HL-60/S4 treated with retinoic acid at 250 ng/mL for 4 days and 3 days (cell line): ENCODE results near the gene MRPS21.

ENCODE experiments used
- in situ Hi-C: fragments of 300-500 bp; cut with MboI; formaldehyde crosslinking; loops from 2 replicates; pipeline ENCODE4 v1.7.0; 2022; ENCODE audit warnings: low sequenced_read_pairs

The MRPS21 gene

DNA sequence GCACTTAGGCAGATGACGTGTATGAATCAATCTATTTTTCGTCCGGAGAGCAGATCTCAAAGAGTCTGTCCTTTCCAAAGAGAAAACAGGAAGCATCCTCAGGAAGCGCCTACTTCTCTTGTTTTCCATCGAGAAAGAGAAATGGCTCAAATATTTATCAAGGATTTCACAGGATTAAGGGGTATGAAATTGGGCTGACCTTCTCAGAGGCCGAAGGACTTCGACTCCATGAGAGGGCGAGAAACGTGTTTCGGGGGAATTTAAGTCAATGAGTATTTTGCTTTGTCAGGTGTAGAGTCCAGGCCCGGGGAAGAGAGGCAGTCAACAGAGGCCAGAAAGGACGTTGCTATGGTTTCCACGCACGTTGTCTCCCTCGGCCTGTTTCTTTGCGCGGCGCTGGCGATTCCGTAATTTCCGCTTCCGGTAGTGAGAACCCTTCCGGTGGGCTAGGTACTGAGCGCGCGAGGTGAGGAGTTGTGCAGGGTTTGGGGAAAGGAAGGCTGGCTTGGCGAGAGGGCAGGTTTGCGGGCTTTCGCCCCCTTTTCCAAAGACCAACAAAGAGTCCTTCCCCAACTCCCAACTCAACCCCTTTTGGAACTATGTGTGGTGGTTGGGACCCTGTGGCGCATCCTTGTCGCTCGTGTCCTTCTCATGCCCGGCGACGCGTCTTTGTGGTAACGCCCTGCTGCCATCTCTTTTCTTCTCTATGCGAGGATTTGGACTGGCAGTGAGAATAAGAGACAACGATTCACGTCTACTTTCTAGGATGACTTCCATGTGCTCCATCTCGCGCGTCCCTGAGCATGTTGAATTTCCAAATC is at the start of gene MRPS21:
Gene MRPS21 (plus strand): TSS at position 429 of the 821 bp plus-strand sequence. CDS start 506 bp downstream, outside the sequence.
- in situ Hi-C loops = no loop called here

DNA sequence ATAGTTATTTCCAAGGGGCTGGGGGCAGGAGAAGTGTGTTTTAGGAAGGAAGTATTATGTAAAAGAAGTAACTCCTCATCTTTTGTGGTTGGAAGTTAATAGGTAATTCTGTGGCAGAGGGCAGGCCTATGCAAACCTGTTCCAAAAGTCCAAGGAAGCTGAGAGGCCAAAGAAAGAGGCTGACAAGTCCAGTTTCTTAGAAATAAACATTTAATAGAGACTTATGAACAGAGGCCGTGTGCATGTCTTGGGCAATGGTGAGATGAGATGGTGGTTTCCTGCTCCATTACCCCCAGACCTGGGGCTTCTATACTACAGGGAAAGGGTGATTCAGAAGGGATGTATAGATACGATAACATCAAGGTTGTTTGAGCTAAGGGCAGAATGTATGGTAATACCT is 43.7 kb upstream of the MRPS21 start:
- in situ Hi-C loops = loop anchor here (10.0 kb wide), 1 partner anchor 305 kb away; no protein-coding TSS in a partner anchor

DNA sequence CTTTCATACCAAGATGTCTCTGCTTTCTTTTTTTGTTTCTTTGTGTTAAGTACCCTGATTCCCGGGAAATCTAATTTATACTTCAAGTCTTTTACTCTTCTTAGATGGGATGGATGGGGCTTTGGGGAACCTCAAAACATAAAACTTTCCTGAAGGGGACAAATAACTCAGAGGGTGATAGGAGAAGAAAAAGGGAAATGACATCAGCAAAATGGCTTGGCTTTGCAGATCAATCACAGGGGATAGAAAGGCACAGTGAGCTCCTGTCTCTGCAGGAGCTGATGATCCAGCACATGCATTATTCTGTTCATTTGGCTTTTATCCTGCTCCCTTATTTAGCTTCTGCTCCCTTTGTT is 37.5 kb upstream of the MRPS21 start:
- in situ Hi-C loops = loop anchor here (10.0 kb wide), 1 partner anchor 299 kb away; no protein-coding TSS in a partner anchor

DNA sequence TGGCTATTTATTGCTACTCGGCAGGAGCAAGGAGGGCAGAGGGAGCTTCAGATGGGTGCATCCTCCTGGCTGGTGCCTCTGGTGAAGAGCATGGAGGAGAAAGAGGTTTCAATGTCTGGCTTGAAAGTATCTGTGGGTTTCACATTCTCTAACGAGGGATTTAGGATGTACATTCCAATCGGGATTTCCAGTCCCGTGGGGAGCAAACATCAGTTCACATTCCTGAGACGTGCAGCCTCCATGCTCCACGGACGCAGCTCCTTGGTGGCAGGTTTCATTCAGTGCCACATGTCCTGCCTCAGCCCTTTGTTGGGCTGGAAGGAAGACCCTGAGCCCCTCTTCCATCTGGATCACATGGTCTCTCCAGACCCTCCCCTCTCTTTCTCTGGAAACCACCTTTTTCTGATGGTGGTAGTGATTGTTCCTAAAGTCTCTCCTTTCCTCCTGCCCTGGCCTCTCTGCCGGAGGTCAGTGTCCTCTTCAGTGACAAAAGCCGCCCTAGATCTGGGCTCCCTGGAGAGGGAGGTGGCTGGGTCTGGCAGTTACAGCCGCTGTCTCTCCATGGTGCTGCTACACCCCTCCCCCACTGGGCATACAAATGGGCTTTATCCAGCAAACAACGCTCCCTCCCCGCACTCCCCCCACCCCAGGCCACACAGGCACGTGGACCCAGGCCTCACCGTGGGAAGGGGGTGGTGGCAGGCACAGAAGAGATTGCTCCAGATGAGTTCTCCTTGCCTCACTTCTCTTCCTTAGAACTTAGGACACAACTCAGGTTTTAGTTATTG is 36.9 kb upstream of the MRPS21 start:
- in situ Hi-C loops = loop anchor here (10.0 kb wide), 1 partner anchor 298 kb away; no protein-coding TSS in a partner anchor

DNA sequence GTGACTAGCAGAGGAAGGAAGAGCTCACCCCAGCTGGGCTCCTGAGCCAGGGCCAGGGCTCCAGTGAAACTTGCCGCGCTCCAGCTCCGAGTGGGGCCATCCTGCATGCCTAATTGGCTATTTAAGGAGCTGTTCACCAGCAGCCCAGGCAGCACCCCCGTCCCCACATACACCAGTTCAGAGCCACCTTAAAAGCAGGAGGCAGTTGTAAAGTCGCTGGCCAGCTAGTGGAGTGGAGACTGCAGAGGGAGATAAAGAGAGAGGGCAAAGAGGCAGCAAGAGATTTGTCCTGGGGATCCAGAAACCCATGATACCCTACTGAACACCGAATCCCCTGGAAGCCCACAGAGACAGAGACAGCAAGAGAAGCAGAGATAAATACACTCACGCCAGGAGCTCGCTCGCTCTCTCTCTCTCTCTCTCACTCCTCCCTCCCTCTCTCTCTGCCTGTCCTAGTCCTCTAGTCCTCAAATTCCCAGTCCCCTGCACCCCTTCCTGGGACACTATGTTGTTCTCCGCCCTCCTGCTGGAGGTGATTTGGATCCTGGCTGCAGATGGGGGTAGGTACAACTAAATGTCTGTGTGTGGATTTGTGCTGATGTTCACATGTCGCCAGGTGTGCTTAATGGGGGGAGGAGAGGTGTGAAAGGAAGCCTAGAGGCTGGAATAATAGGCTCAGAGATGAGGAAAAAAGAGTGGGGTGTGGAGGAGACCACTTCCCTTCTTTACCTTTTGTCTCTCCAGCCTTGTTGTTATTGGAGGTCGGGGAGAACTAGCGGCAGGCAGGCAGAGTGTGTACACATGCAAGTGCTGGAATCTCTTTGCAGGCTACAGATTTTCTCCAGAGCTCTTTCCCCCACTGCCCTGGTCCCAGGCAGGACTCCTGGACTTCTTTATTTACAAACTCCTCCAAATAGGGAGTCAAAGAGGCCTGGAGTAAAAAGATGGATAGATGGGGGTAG is 35.8 kb upstream of the MRPS21 start, which contains the start of gene CA14:
Gene CA14 (plus strand): TSS at position 151 of the 962 bp plus-strand sequence. CDS start 355 bp downstream, at position 506.
- in situ Hi-C loops = loop anchor here (10.0 kb wide), 1 partner anchor 297 kb away; no protein-coding TSS in a partner anchor

DNA sequence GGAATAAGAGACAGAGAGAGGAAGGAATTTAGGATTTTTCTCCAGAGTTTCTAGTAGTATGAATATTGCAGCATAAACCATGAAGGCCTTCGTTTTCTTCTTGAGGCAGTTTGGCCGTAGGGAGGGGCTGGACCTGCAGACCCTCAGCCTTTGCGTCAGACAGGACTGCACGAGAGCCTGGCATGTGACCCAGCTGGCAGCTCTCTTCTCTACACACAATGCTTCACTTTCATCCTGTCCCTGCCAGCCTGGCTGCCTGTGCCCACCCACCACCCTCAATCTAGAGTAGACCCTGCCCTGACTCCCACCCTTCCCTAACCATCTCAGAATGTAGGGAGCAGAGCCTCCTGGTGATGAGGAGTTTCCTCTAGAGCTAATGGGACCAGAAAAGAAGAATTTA is 34.4 kb upstream of the MRPS21 start:
- in situ Hi-C loops = loop anchor here (10.0 kb wide), 1 partner anchor 296 kb away; no protein-coding TSS in a partner anchor

DNA sequence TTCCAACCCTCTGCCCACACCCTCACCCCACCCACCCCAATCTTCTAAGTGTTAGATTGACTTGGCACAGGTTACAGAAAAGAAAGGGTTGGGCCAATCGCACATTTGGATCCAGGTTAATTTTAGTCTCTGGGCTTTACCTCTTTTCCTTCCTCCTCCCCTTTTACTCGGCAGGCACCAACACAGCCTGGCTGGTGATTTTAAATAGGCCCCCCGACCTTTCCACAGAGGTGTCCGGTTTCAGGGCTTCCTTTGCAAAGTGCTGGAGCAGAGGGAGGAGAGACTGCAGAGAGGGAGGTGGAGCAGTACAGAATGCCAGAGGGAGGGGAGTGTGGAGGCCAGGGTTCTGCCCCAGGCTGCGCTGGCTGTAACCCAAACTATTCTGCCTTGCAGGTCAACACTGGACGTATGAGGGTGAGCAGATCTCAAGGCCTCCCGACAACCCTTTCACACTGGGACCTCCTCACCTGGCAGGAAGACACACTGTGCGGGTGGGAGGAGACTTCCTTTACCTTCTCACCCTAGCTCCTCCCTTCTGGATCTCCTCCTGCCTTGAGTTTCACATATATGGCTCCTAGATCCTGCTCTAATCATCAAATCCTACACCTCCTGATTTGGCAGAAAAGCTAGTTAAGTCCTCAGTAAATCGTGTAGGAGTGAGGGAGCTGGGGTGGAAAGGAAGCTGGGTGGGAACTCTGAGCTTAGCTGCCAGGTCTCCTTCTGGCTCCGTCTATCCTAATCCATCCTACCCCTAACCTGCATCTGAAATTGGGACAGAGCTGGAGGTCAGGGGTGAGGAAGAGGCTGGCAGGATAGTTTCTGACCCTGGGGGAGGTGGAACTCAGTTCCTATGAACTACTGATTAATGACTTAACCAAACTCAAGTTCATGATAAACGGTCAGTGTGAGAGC is 33.6 kb upstream of the MRPS21 start:
- in situ Hi-C loops = loop anchor here (10.0 kb wide), 1 partner anchor 295 kb away; no protein-coding TSS in a partner anchor

DNA sequence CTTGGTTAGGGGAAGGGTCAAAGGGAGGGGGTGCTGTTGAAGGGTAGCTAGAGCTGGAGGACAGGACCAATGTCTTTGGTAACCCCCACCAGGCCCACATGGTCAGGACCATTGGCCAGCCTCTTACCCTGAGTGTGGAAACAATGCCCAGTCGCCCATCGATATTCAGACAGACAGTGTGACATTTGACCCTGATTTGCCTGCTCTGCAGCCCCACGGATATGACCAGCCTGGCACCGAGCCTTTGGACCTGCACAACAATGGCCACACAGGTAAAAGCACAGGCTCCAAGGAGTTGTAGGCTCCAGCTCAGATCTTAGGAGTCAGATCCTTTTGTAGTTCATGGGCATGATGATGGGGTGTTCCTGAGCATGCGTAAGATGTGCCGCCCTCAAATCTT is 32.3 kb upstream of the MRPS21 start:
- in situ Hi-C loops = no loop called here

DNA sequence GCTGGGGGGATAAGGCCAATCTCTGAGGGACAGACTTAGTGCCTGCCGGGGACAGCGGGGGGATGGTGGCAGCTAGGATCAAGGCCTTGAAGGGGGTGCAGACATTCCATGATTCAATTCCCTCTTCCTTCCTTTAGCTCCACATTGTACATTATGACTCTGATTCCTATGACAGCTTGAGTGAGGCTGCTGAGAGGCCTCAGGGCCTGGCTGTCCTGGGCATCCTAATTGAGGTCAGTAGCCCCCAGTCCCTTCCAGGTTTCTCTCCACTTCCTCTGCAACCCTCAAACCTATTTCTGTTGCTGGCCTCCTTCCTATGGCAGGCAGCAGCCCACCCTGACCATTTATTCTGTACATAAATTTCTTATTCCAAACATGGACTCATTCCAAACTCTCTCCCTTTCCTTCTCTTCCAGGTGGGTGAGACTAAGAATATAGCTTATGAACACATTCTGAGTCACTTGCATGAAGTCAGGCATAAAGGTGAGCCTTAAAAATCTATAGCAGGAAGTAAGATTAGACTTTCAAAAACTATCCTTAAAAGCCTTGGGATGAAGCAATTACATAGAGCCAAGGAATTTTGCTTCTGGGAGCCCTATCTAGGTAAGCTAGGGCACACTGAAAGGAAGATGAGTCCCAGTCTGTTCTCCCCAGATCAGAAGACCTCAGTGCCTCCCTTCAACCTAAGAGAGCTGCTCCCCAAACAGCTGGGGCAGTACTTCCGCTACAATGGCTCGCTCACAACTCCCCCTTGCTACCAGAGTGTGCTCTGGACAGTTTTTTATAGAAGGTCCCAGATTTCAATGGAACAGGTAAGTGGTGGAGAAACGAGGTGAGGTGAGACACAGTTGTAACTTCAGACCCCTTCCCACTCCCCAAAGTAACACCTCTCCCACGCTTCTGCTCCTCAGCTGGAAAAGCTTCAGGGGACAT is 31.0 kb upstream of the MRPS21 start:
- in situ Hi-C loops = no loop called here

DNA sequence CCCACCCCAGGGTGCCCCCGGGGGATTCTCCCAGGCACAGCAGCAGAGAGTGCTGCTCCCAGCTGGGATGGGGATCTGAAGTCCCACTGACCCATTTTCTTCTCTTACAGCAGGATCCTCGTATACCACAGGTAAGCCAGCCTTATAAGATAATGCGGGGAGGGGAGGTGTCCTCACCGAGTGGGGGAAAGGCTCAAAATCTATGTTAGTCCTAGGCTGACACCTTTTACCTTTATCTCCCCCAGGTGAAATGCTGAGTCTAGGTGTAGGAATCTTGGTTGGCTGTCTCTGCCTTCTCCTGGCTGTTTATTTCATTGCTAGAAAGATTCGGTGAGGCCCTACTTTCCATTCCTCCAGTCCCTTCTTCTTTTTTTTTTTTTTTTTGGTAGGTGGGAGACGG is 30.1 kb upstream of the MRPS21 start:
- in situ Hi-C loops = no loop called here

DNA sequence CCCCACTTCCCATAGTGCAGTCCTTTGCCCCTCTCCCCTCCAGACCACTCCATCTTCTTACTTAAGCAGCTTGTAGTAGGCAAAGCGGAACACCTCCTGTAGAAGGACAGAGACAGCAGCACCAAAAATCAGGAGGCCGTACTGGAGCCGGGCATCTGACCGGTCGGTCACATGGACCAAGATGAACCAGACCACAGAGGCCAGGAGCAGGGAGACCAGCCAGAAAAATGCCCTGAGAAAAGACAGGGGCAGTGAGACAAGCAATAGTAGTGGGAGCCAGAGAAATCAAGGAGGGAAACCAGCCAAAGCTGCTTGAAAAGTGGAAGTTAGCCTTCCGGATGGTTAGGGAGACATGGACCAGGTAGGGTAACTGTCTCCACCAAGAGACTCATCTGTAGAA is 25.8 kb upstream of the MRPS21 start:
- in situ Hi-C loops = no loop called here

DNA sequence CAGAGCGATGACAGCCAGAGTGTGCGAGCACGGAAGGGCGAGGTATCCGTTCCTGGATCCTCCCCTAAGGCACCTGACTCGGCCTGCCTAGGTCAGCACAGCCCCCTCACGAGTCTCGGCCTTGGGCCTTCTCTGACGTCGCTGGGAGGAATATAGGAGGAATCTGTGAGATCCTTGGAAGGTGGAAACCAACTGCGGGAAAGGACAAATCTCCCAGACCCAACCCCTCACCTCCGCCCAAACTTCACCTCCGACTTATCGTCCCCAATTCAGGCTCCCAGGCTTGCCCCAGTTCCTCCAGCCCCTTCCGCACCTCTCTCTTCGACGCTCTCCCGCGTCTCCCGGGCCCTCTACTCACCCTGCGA is 25.3 kb upstream of the MRPS21 start:
- in situ Hi-C loops = no loop called here

DNA sequence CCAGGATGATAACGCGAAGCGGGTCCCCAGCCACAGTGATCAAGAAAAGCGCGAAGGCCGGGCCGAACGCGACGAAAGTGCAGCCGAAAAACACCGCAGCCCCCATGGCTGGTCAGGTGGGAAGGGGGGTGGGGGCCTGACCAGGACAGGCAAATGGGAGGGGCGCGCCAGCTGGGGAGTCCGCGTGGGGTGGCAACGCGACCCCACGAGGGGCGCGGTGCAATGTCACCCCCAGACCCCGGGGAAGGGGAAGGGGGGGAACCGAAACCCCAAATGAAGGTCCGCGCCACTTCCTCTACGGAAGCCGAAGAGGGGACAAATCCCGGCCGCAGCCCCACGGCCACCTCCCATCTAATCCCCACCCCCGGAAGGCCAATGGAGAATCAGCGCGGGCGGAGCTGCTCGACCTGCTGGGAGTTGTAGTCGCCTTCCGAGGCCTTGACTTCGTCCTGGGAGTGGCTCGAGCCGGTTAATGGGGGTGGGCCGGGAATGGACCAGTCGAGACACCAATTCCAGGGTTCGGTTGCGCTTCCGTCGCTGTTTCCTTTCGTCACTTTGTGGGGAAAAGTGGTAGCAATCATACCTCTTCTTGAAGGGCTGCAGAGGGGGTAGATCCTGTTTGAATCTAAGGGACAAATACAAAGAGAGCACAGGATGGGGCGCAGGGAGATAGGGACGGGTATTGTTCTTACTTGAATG is 24.8 kb upstream of the MRPS21 start, which contains the start of gene APH1A:
Gene APH1A (minus strand): TSS at position 312 of the 699 bp plus-strand sequence. CDS start 206 bp downstream, at position 106.
- in situ Hi-C loops = no loop called here

DNA sequence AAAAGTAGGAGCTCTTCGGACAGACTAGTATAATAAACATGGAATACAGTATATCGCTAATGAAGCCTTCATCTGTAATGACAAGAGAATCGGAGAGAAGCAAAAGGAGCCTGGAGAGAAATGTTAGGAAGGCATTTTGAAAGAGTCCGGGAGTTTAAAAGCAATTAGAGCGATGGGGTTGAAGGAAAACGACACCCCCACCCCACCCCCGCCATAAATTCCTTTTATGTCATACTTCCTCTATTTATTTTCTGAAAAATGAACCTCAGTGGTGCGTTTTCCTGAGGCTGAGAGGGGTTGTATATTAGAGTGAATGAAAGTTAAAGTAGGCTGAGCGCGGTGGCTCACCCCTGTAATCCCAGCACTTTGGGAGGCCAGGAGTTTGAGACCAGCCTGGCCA is 24.2 kb upstream of the MRPS21 start:
- in situ Hi-C loops = no loop called here

DNA sequence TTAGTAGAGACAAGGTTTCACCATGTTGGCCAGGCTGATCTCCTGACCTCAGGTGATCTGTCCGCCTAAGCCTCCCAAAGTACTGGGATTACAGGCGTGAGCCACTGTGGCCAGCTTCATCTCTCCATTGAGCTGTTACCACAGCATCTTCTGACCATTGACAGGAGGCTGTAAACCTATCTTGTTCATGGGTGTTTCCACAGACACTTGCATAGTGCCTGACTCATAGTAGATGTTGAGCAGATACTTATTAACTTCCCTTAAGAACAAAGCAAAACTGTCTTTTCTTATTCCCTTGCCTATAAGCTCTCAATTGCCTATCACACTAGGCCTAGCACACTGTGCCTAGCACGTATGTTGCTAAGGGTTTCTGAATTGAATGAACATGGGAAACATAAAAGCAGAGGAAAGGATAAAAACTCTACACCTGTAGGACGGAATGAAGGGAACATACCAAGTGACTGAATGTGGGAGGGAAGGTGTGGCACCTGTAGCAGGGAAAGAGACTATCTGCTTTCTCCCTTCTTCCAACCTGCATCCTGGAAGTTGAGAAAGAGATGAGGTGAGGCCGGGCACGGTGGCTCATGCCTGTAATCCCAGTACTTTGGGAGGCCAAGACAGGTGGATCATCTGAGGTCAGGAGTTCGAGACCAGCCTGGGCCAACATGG is 22.2 kb upstream of the MRPS21 start:
- in situ Hi-C loops = no loop called here

DNA sequence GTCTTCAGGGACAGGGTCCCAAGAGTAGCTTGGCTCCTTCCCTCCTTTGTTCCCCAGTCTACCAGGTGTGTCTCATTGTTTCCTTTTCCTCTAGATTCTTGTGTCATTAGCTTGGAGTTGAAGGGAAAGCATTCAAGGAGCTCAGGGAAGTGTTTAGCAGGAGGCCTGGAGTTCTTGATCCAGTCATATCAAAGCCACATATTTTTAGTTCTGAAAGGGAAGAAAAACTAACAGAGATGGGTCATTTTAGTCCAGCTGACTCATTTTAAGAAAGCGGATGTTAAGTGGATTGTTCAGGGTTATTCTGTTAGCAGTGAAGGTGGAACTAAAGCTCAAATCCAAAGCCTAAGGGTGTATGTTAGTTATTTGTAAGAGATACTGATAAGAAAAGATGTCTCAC is 20.4 kb upstream of the MRPS21 start:
- in situ Hi-C loops = no loop called here

DNA sequence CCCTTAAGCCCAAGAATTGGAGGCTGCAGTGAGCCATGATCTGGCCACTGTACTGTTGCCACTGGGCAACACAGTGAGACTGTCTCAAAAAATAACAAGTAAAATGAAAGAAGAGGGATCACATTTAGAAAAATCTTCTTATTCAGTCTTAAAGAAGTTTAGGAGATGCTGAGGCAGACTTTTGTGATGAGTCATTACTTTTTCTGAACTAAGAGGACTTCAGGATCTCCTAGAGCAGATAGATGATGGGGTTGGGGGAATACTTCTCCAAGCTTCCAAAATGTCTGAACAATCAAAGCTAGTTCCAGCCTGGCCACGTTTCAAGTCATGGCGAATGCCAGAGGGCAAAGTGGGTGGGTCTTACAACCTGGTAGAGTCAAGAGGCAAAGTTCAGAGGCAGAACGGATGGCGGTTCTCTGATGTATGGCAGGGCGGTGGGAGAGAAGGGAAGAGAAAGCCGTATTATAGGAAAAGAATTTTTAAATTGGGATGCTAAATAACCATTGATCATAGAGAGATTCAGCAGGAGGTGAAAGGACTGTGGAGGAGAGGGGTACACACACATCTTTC is 13.4 kb upstream of the MRPS21 start:
- in situ Hi-C loops = no loop called here
